B cell (primary cell): ENCODE data around the gene FRMPD1. TPM values are rescaled to one million over a fixed set of nuclear protein-coding genes. Genes with fewer than 3 reads are reported as not detected.

Experiments
- ATAC-seq: fragments of 200-7000 bp; cut with Tn5 transposase; one replicate; pipeline ENCODE4 v1.10.0; 2021; ENCODE audit warnings: low read depth, mild to moderate bottlenecking, moderate number of reproducible peaks, moderate library complexity
- CTCF ChIA-PET: fragments of 350-600 bp; sonication (Branson Sonifier 250); formaldehyde crosslinking; loops from one replicate; lab custom pipeline; 2021; ENCODE audit warnings: antibody characterized with exemption, inconsistent platforms; lab: Charles Lee
- POLR2A ChIA-PET: fragments of 350-600 bp; sonication (Branson Sonifier 250); formaldehyde crosslinking; loops from one replicate; lab custom pipeline; 2021; ENCODE audit warnings: antibody characterized with exemption; lab: Charles Lee
- DNase-seq: peaks from one replicate; pipeline ENCODE4 v3.0.0; 2013
- H2AFZ ChIP-seq: 2 replicates; pipeline ENCODE4 v1.6.1; 2012; ENCODE audit warnings: mild to moderate bottlenecking, low read depth, low read length; ENCODE audit not compliant: insufficient read depth, poor library complexity, severe bottlenecking
- H3K27ac ChIP-seq, 2 donors: 1 replicate in 1 of 2; 2 replicates in 1 of 2; pipeline ENCODE4 v1.5.1; 2012 to 2013; ENCODE audit warnings: low read length in 2 of 2, mild to moderate bottlenecking in 2 of 2, moderate library complexity in 1 of 2
- H3K27me3 ChIP-seq, 4 experiments: fragments of 200-600 bp in 1 of 4; sonication (generic) in 1 of 4; replicated peaks in 1 of 4; 1 replicate in 2 of 4; 2 replicates in 2 of 4; pipeline versions ENCODE4 v1.6.1 to v1.7.0; 2013 to 2016; ENCODE audit warnings: low read length in 3 of 4, mild to moderate bottlenecking in 2 of 4, mixed read lengths in 1 of 4, moderate library complexity in 1 of 4; ENCODE audit not compliant: insufficient read depth in 4 of 4, control insufficient read depth in 3 of 4; ENCODE audit errors: control extremely low read depth in 1 of 4
- H3K36me3 ChIP-seq, 2 experiments: replicated peaks in 1 of 2; 1 replicate in 1 of 2; 2 replicates in 1 of 2; pipeline versions ENCODE4 v1.6.1 to v1.7.1; 2013; ENCODE audit warnings: low read length in 1 of 2; ENCODE audit not compliant: insufficient read depth in 2 of 2, control insufficient read depth in 1 of 2; ENCODE audit errors: control extremely low read depth in 1 of 2, extremely low read depth in 1 of 2
- H3K4me1 ChIP-seq, 2 donors: fragments of 200-600 bp in 1 of 2; sonication (generic) in 1 of 2; 1 replicate in 1 of 2; 2 replicates in 1 of 2; pipeline versions ENCODE4 v1.5.1 to v1.6.1; 2013 to 2017; ENCODE audit warnings: low read length in 2 of 2; ENCODE audit not compliant: control insufficient read depth in 2 of 2, insufficient read depth in 2 of 2
- H3K4me2 ChIP-seq: replicated peaks from 2 replicates; pipeline ENCODE3; 2012; ENCODE audit warnings: mild to moderate bottlenecking, low read depth, low read length; ENCODE audit not compliant: poor library complexity, severe bottlenecking
- H3K4me3 ChIP-seq, 5 experiments: fragments of 200-600 bp in 1 of 5; sonication (generic) in 1 of 5; 1 replicate in 3 of 5; 2 replicates in 2 of 5; pipeline versions ENCODE4 v1.5.1 to v1.7.0; 2011 to 2016; ENCODE audit warnings: low read length in 4 of 5, mild to moderate bottlenecking in 4 of 5, low read depth in 2 of 5, control low read depth in 1 of 5, moderate library complexity in 1 of 5; ENCODE audit not compliant: insufficient read depth in 1 of 5; ENCODE audit errors: control extremely low read depth in 1 of 5, extremely low read depth in 1 of 5
- H3K79me2 ChIP-seq: fragments of 200-600 bp; sonication (generic); one replicate; pipeline ENCODE4 v1.6.0; 2016; ENCODE audit warnings: low read length; ENCODE audit not compliant: control insufficient read depth, insufficient read depth
- H3K9ac ChIP-seq: fragments of 200-600 bp; sonication (generic); 2 replicates; pipeline ENCODE4 v1.6.1; 2017; ENCODE audit warnings: mild to moderate bottlenecking, low read length, moderate library complexity
- H3K9me3 ChIP-seq, 3 donors: one replicate each; pipeline versions ENCODE4 v1.6.1 to v1.7.1; 2013; ENCODE audit warnings: low read length in 2 of 3; ENCODE audit not compliant: control insufficient read depth in 2 of 3, insufficient read depth in 1 of 3; ENCODE audit errors: control extremely low read depth in 1 of 3
- H4K20me1 ChIP-seq: 2 replicates; pipeline ENCODE4 v1.6.0; 2012; ENCODE audit warnings: mild to moderate bottlenecking, low read length; ENCODE audit not compliant: insufficient read depth, control insufficient read depth, poor library complexity, severe bottlenecking
- H3K27ac Mint-ChIP-seq: one replicate; pipeline ENCODE4 v1.8.0; 2021; ENCODE audit warnings: mixed read lengths
- H3K27me3 Mint-ChIP-seq: one replicate; pipeline ENCODE4 v1.8.0; 2021; ENCODE audit warnings: mixed read lengths
- H3K4me1 Mint-ChIP-seq: one replicate; pipeline ENCODE4 v1.8.0; 2021; ENCODE audit warnings: mixed read lengths
- H3K4me3 Mint-ChIP-seq: one replicate; pipeline ENCODE4 v1.8.0; 2021; ENCODE audit warnings: mixed read lengths
- H3K9me3 Mint-ChIP-seq: one replicate; pipeline ENCODE4 v1.8.0; 2022; ENCODE audit warnings: mixed read lengths; ENCODE audit not compliant: insufficient read depth
- CTCF ChIP-seq: fragments of 200-600 bp; IDR thresholded peaks from one replicate; pipeline ENCODE4 v1.8.0; 2022; ENCODE audit warnings: antibody characterized with exemption, mild to moderate bottlenecking
- EZH2 ChIP-seq: IDR thresholded peaks from 2 replicates; pipeline ENCODE4 v1.6.1; 2012; ENCODE audit warnings: borderline replicate concordance, low read depth, mild to moderate bottlenecking, moderate library complexity, low read length; ENCODE audit not compliant: insufficient read depth, poor library complexity, severe bottlenecking
- WGBS: methylation state at CpG from one replicate; pipeline ENCODE4 v1.1.5; 2013; ENCODE audit warnings: missing lambda C conversion rate; ENCODE audit not compliant: insufficient coverage; 5-methylcytosine and 5-hydroxymethylcytosine counted together
- intact Hi-C: fragments of 100-400 bp; cut with micrococcal nuclease; formaldehyde crosslinking; loops from one replicate; pipeline ENCODE4 v1.10.0; 2022
- polyA plus RNA-seq: library from polyadenylated mRNA; depleted of rRNA; stranded (reverse); fragments of >200 nt; gene quantifications from 2 replicates; pipeline ENCODE4 v1.2.3, GENCODE V29; 2012
- total RNA-seq, 2 donors: library from RNA; stranded (reverse); fragments of 120-200 nt in 1 of 2; gene quantifications; 1 replicate in 1 of 2; 2 replicates in 1 of 2; pipeline versions ENCODE4 v1.2.3 to v1.2.4, GENCODE V29; 2013 to 2022

FRMPD1 gene
- total and polyA plus RNA-seq, 2 donors (not counting 1 experiment from before 2014, with no cell fraction given) = 0.05 TPM; not detected in 1

- Mint-ChIP-seq H3K27me3 (peaks cover 17% of the 10 kb centered on the region), H3K9me3 (no peaks in the 10 kb centered on the region), H3K27ac (no peak overlapping the region), H3K4me1 (no peaks in the 10 kb centered on the region), H3K4me3 (no peak overlapping the region)
- POLR2A ChIA-PET = no interaction called here
- H3K9ac ChIP-seq = no peak overlapping the region
- intact Hi-C loops = no loop called here
- no peak for DNase-seq
- no peaks in the 10 kb centered on the region for H3K36me3 ChIP-seq
- no peaks in the 10 kb centered on the region for H3K79me2 ChIP-seq
- H3K27me3 ChIP-seq = peaks cover 0 to 5% (median 1%) of the 10 kb centered on the region in 4 experiments
- 89% methylated on average over 9 of the region's 9 CpGs for WGBS
- no peaks in the 10 kb centered on the region for H3K9me3 ChIP-seq
- no peak overlapping the region for H3K27ac ChIP-seq
- TF ChIP-seq CTCF (no peak), EZH2 (no peak)
- no peak for ATAC-seq
- H3K4me3 ChIP-seq = no peak overlapping the region
- H3K4me1 ChIP-seq = no peaks in the 10 kb centered on the region
- no peak overlapping the region for H3K4me2 ChIP-seq
- H2AFZ ChIP-seq = no peak overlapping the region
- CTCF ChIA-PET = no interaction called here
- H4K20me1 ChIP-seq = no peaks in the 10 kb centered on the region
These were observed 78.7 kb downstream of the FRMPD1 start for GRCh38 chr9:37729499-37729898.

GRCh38 chr9:37730256-37730655, 79.5 kb downstream of the FRMPD1 start:
- DNase-seq (no peak), ATAC-seq (no peak)
- H3K4me2 ChIP-seq = no peak overlapping the region
- H3K27me3 Mint-ChIP-seq = peaks cover 20% of the 10 kb centered on the region
- TF ChIP-seq EZH2 = no peak
- CTCF ChIA-PET = no interaction called here
- H3K9me3 ChIP-seq = no peaks in the 10 kb centered on the region
- no CpG with 5 or more reads among the region's 3 CpGs for WGBS
- no peaks in the 10 kb centered on the region for H3K4me1 Mint-ChIP-seq
- no peak overlapping the region for H2AFZ ChIP-seq
- no peaks in the 10 kb centered on the region for H3K79me2 ChIP-seq
- intact Hi-C loops = no loop called here
- H3K27ac Mint-ChIP-seq = no peak overlapping the region
- no peaks in the 10 kb centered on the region for H3K9me3 Mint-ChIP-seq
- H3K27ac ChIP-seq = no peak overlapping the region
- H3K9ac ChIP-seq = no peak overlapping the region
- H3K4me3 ChIP-seq = no peak overlapping the region
- no peaks in the 10 kb centered on the region for H3K36me3 ChIP-seq
- no peak overlapping the region for H3K4me3 Mint-ChIP-seq
- no peaks in the 10 kb centered on the region for H3K4me1 ChIP-seq
- H3K27me3 ChIP-seq = peaks cover 0 to 5% (median 1%) of the 10 kb centered on the region in 4 experiments
- H4K20me1 ChIP-seq = no peaks in the 10 kb centered on the region
- POLR2A ChIA-PET = no interaction called here
